WTC11 (cell line): ENCODE results near the gene TBX2. TPM values are rescaled to one million over a fixed set of nuclear protein-coding genes. Genes with fewer than 3 reads are reported as not detected.
"Not testable (repeated sequence)": the region's sequence is repeated elsewhere in the genome, so short reads cannot be mapped to it uniquely, and the experiment has no call there.

Experiments
- ATAC-seq: fragments of 200-7000 bp; cut with Tn5 transposase; 2 replicates; pipeline ENCODE4 v1.10.0; 2021; ENCODE audit warnings: mild to moderate bottlenecking, moderate library complexity
- CTCF ChIA-PET: fragments of 300-600 bp; sonication (Branson Sonifier 250); formaldehyde crosslinking; loops from one replicate; lab custom pipeline; 2021; ENCODE audit warnings: antibody characterized with exemption; lab: Charles Lee
- POLR2A ChIA-PET: fragments of 350-600 bp; sonication (Branson Sonifier 250); formaldehyde crosslinking; loops from one replicate; lab custom pipeline; 2021; ENCODE audit warnings: antibody characterized with exemption; lab: Charles Lee
- DNase-seq: peaks from one replicate; pipeline ENCODE4 v3.0.0; 2021; ENCODE audit warnings: low spot score
- H3K27ac Mint-ChIP-seq: 2 replicates; pipeline ENCODE4 v1.8.0; 2021; ENCODE audit warnings: mixed read lengths
- H3K27me3 Mint-ChIP-seq: 2 replicates; pipeline ENCODE4 v1.8.0; 2021; ENCODE audit warnings: low read depth, mild to moderate bottlenecking, moderate library complexity, mixed read lengths
- H3K36me3 Mint-ChIP-seq: 2 replicates; pipeline ENCODE4 v1.8.0; 2021; ENCODE audit warnings: mixed read lengths
- H3K4me1 Mint-ChIP-seq: 2 replicates; pipeline ENCODE4 v1.8.0; 2022; ENCODE audit warnings: mixed read lengths
- H3K4me3 Mint-ChIP-seq: 2 replicates; pipeline ENCODE4 v1.8.0; 2021; ENCODE audit warnings: mild to moderate bottlenecking, moderate library complexity, mixed read lengths
- H3K9me3 Mint-ChIP-seq: 2 replicates; pipeline ENCODE4 v1.8.0; 2021; ENCODE audit warnings: mixed read lengths
- ATF1 ChIP-seq: sonication (generic); formaldehyde crosslinking; IDR thresholded peaks from 2 replicates; pipeline ENCODE4 v1.8.1; 2023; ENCODE audit warnings: mild to moderate bottlenecking, moderate library complexity, missing genetic modification reagents
- CREB1 ChIP-seq: sonication (generic); formaldehyde crosslinking; IDR thresholded peaks from 2 replicates; pipeline ENCODE4 v1.8.0; 2023; ENCODE audit warnings: mild to moderate bottlenecking, missing genetic modification reagents
- FOXP1 ChIP-seq: sonication (generic); formaldehyde crosslinking; IDR thresholded peaks from 2 replicates; pipeline ENCODE4 v1.8.0; 2022; ENCODE audit warnings: missing genetic modification reagents, mild to moderate bottlenecking, moderate library complexity, borderline replicate concordance
- GABPB1 ChIP-seq: sonication (generic); formaldehyde crosslinking; IDR thresholded peaks from 2 replicates; pipeline ENCODE4 v1.8.1; 2023; ENCODE audit warnings: mild to moderate bottlenecking, missing genetic modification reagents
- GRHL2 ChIP-seq: fragments of 250-450 bp; sonication (Bioruptor Pico); IDR thresholded peaks from 2 replicates; pipeline ENCODE4 v1.8.0; 2022; ENCODE audit warnings: mild to moderate bottlenecking, moderate library complexity; ENCODE audit not compliant: insufficient replicate concordance, severe bottlenecking
- HMGXB4 ChIP-seq: sonication (generic); formaldehyde crosslinking; IDR thresholded peaks from 2 replicates; pipeline ENCODE4 v1.8.1; 2023; ENCODE audit warnings: mild to moderate bottlenecking, moderate library complexity, missing genetic modification reagents
- IRF1 ChIP-seq: sonication (generic); formaldehyde crosslinking; IDR thresholded peaks from 2 replicates; pipeline ENCODE4 v1.8.0; 2023; ENCODE audit warnings: missing genetic modification reagents
- MAX ChIP-seq: sonication (generic); formaldehyde crosslinking; IDR thresholded peaks from 2 replicates; pipeline ENCODE4 v1.8.0; 2022; ENCODE audit warnings: mild to moderate bottlenecking, missing genetic modification reagents
- MYBL2 ChIP-seq: sonication (generic); formaldehyde crosslinking; IDR thresholded peaks from 2 replicates; pipeline ENCODE4 v1.8.1; 2023; ENCODE audit warnings: mild to moderate bottlenecking, moderate library complexity, missing genetic modification reagents
- NR3C1 ChIP-seq: sonication (generic); formaldehyde crosslinking; conservative IDR thresholded peaks from 2 replicates; pipeline ENCODE4 v1.8.1; 2023; ENCODE audit warnings: low read depth, mild to moderate bottlenecking, missing genetic modification reagents
- OVOL2 ChIP-seq: fragments of 250-450 bp; sonication (Bioruptor Pico); IDR thresholded peaks from 2 replicates; pipeline ENCODE4 v1.9.0; 2021; ENCODE audit warnings: mild to moderate bottlenecking, borderline replicate concordance
- RELA ChIP-seq: sonication (generic); formaldehyde crosslinking; IDR thresholded peaks from 2 replicates; pipeline ENCODE4 v1.8.1; 2022; ENCODE audit warnings: missing genetic modification reagents, mild to moderate bottlenecking, borderline replicate concordance
- ZBTB43 ChIP-seq: sonication (generic); formaldehyde crosslinking; IDR thresholded peaks from 2 replicates; pipeline ENCODE4 v1.8.1; 2023; ENCODE audit warnings: mild to moderate bottlenecking, missing genetic modification reagents
- ZNF138 ChIP-seq: sonication (generic); formaldehyde crosslinking; conservative IDR thresholded peaks from 2 replicates; pipeline ENCODE4 v1.8.1; 2022; ENCODE audit warnings: mild to moderate bottlenecking, moderate library complexity, missing genetic modification reagents
- ZNF219 ChIP-seq: sonication (generic); formaldehyde crosslinking; IDR thresholded peaks from 2 replicates; pipeline ENCODE4 v1.8.0; 2023; ENCODE audit warnings: missing genetic modification reagents, mild to moderate bottlenecking, borderline replicate concordance
- total RNA-seq: library from RNA; stranded (reverse); gene quantifications from 3 replicates; pipeline ENCODE4 v1.2.3, GENCODE V29; 2021
- TF ChIP-seq, protein P1 (sequence below): sonication (generic); formaldehyde crosslinking; IDR thresholded peaks from 2 replicates; pipeline ENCODE4 v1.8.0; 2022; ENCODE audit warnings: mild to moderate bottlenecking, missing genetic modification reagents
- TF ChIP-seq, protein P2 (sequence below): sonication (generic); formaldehyde crosslinking; IDR thresholded peaks from 2 replicates; pipeline ENCODE4 v1.8.0; 2022; ENCODE audit warnings: missing genetic modification reagents
- TF ChIP-seq, protein P3 (sequence below): sonication (generic); formaldehyde crosslinking; IDR thresholded peaks from 2 replicates; pipeline ENCODE4 v1.8.1; 2023; ENCODE audit warnings: mild to moderate bottlenecking, missing genetic modification reagents, moderate library complexity

TBX2 gene
- total RNA-seq, 1 experiment from 2014 or later: 0.09 TPM

DNA sequence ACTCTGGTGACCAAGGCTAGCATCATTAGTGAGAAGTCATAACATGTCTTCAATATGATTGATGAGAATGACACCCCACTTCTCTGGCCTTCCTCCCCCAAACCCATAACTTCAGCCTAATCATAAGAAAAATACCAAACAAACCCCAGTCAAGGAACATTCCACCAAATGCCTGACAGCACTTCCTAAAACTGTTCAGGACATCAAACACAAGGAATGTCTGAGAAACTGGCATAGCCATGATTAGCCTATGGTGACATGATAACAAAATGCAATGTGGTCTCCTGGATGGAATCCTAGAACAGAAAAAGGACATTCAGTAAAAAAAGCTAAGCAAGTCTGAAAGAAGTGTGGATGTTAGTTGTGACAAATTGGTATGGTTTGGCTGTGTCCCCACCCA lies 27.9 kb downstream of the TBX2 start:
- no peaks in the 10 kb centered on the region for H3K9me3 Mint-ChIP-seq
- no peak for ATAC-seq
- TF ChIP-seq FOXP1 (no peak), GABPB1 (CRISPR knock-in tag) (no peak)
- TF ChIP-seq, all 79 proteins: peak for 0
- peaks cover 3% of the 10 kb centered on the region for H3K27me3 Mint-ChIP-seq
- no peak for DNase-seq
- H3K36me3 Mint-ChIP-seq: no peaks in the 10 kb centered on the region
- peaks cover 7% of the 10 kb centered on the region for H3K4me1 Mint-ChIP-seq
- H3K4me3 Mint-ChIP-seq: no peak overlapping the region
- no peak overlapping the region for H3K27ac Mint-ChIP-seq
- POLR2A ChIA-PET: no interaction called here
- CTCF ChIA-PET: interaction anchor here (0.8 to 2.0 kb wide), 9 partner anchors 11 to 157 kb away, joined by 3 to 9 read pairs (median 4); no protein-coding TSS in a partner anchor

DNA sequence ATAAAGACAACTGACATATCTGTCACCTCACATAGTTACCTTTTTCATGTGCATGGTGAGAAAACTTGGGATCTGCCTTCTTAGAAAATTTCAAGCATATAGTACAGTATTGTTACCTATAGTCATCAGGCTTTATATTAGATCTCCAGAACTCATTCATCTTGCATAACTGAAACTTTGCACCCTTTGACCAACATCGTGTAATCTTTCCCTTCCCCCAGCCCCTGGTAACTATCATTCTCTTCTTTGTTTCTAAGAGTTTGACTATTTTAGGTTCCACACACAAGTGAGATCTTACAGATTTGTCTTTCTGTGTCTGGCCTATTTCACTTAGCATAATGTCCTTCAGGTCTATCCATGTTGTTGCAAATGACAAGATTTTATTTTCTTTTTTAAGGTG lies 29.6 kb downstream of the TBX2 start:
- CTCF ChIA-PET: interaction anchor here (0.7 kb wide), 1 partner anchor 12 kb away, joined by 3 read pairs; no protein-coding TSS in a partner anchor
- POLR2A ChIA-PET: no interaction called here
- TF ChIP-seq FOXP1 (no peak), ZBTB43 (CRISPR knock-in tag) (no peak), CREB1 (CRISPR knock-in tag) (no peak), MYBL2 (no peak), MAX (CRISPR knock-in tag) (no peak), OVOL2 (CRISPR knock-in tag) (no peak), ZNF138 (CRISPR knock-in tag) (no peak), ZNF219 (no peak)
- TF ChIP-seq, protein P1, sequence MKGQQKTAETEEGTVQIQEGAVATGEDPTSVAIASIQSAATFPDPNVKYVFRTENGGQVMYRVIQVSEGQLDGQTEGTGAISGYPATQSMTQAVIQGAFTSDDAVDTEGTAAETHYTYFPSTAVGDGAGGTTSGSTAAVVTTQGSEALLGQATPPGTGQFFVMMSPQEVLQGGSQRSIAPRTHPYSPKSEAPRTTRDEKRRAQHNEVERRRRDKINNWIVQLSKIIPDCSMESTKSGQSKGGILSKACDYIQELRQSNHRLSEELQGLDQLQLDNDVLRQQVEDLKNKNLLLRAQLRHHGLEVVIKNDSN: no peak
- TF ChIP-seq, protein P2, sequence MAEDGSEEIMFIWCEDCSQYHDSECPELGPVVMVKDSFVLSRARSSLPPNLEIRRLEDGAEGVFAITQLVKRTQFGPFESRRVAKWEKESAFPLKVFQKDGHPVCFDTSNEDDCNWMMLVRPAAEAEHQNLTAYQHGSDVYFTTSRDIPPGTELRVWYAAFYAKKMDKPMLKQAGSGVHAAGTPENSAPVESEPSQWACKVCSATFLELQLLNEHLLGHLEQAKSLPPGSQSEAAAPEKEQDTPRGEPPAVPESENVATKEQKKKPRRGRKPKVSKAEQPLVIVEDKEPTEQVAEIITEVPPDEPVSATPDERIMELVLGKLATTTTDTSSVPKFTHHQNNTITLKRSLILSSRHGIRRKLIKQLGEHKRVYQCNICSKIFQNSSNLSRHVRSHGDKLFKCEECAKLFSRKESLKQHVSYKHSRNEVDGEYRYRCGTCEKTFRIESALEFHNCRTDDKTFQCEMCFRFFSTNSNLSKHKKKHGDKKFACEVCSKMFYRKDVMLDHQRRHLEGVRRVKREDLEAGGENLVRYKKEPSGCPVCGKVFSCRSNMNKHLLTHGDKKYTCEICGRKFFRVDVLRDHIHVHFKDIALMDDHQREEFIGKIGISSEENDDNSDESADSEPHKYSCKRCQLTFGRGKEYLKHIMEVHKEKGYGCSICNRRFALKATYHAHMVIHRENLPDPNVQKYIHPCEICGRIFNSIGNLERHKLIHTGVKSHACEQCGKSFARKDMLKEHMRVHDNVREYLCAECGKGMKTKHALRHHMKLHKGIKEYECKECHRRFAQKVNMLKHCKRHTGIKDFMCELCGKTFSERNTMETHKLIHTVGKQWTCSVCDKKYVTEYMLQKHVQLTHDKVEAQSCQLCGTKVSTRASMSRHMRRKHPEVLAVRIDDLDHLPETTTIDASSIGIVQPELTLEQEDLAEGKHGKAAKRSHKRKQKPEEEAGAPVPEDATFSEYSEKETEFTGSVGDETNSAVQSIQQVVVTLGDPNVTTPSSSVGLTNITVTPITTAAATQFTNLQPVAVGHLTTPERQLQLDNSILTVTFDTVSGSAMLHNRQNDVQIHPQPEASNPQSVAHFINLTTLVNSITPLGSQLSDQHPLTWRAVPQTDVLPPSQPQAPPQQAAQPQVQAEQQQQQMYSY (CRISPR knock-in tag): no peak
- Mint-ChIP-seq H3K4me1 (peaks cover 7% of the 10 kb centered on the region), H3K27ac (no peak overlapping the region), H3K36me3 (no peaks in the 10 kb centered on the region), H3K27me3 (no peaks in the 10 kb centered on the region; the same call in 1 of the 2 replicates), H3K9me3 (no peaks in the 10 kb centered on the region), H3K4me3 (no peak overlapping the region)
- ATAC-seq (no peak), DNase-seq (no peak)

- H3K9me3 Mint-ChIP-seq, H3K36me3 Mint-ChIP-seq, H3K27ac Mint-ChIP-seq, ATAC-seq, H3K4me1 Mint-ChIP-seq, POLR2A ChIA-PET, H3K4me3 Mint-ChIP-seq, CTCF ChIA-PET, H3K27me3 Mint-ChIP-seq, DNase-seq: not testable (repeated sequence)
Observed at GRCh38 chr17:61429831-61430230, 30.2 kb downstream of the TBX2 start.

DNA sequence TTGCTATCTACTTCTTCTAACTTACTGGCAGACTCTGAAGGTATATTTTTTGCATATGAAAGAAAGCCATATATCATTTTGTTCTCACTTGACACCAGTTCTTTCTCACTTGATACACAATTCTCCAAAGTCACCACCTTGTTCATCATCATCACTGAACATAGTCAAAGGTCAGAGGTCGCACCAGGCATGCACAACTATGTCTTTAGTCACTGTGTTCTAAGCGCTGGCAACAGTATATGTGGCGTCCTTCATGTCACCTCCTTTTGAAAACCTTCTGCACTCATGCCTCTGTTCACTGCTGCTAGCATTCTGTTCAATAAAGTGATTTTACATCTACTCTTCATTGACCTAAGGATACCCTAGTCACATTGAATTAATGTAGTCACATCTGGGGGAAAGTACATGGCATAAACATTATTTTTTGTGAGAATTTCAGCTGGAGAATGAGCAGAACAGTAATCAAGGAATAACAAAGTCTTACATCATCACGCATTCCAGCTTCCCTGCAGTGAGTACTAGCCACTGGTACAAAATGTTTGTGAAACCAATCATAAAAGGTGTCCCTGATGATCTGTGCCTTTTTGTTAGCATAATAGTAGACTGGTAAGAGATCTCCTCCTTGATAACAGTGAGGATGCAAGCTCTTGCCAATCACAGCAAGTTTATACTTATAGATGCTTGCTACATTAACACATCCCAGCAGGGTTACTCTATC lies 32.1 kb downstream of the TBX2 start:
- H3K36me3 Mint-ChIP-seq: no peaks in the 10 kb centered on the region
- TF ChIP-seq HMGXB4 (CRISPR knock-in tag) (no peak), ATF1 (CRISPR knock-in tag) (no peak), GRHL2 (no peak), IRF1 (CRISPR knock-in tag) (no peak), RELA (CRISPR knock-in tag) (no peak), NR3C1 (CRISPR knock-in tag) (no peak), MYBL2 (no peak)
- TF ChIP-seq, protein P3, sequence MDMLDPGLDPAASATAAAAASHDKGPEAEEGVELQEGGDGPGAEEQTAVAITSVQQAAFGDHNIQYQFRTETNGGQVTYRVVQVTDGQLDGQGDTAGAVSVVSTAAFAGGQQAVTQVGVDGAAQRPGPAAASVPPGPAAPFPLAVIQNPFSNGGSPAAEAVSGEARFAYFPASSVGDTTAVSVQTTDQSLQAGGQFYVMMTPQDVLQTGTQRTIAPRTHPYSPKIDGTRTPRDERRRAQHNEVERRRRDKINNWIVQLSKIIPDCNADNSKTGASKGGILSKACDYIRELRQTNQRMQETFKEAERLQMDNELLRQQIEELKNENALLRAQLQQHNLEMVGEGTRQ: no peak

More for the DNA sequence above, 32.1 kb downstream of the TBX2 start:
- DNase-seq: no peak
- POLR2A ChIA-PET: no interaction called here
- Mint-ChIP-seq H3K9me3 (peaks cover 8% of the 10 kb centered on the region), H3K4me1 (no peaks in the 10 kb centered on the region), H3K27ac (no peak overlapping the region), H3K27me3 (peaks cover 6% of the 10 kb centered on the region), H3K4me3 (no peak overlapping the region)
- no peak for ATAC-seq
- CTCF ChIA-PET: no interaction called here
